GM18951 (cell line): ENCODE measurements around the gene TRHDE.

ENCODE experiments used
- POLR2A ChIP-seq: IDR thresholded peaks from 4 replicates; pipeline ENCODE4 v1.6.1; 2011; ENCODE audit warnings: mild to moderate bottlenecking; ENCODE audit not compliant: insufficient read length, insufficient read depth; ENCODE audit errors: extremely low read depth
- in situ Hi-C: fragments of 300-500 bp; cut with MboI; formaldehyde crosslinking; loops from one replicate; pipeline ENCODE4 v1.12.0; 2022; ENCODE audit warnings: low sequenced_read_pairs, mixed read lengths, inconsistent platforms; ENCODE audit not compliant: unreplicated experiment

TRHDE gene

DNA sequence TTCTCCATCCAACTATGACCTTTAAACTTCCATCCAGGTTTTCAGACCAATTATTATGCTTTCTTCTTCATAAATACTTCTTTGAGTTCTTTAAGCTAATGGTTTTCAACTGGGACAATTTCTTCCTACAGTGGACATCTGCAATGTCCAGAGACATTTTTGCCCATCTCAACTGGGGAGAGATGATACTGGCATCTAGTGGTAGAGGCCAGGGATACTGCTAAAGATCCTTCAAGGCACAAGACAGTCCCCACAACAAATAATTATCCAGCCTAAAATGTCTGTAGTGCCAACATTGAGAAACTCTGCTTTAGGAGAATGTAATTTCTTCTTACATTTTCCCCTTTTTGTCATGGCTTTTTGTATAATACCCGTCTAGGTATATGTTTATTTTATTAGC, 10.6 kb downstream of the TRHDE start:
- in situ Hi-C loops = no loop called here
- TF ChIP-seq POLR2A = no peak

- in situ Hi-C loops = no loop called here
- no peak for TF ChIP-seq POLR2A
Observed at GRCh38 chr12:72285861-72286260, 13.7 kb downstream of the TRHDE start.

DNA sequence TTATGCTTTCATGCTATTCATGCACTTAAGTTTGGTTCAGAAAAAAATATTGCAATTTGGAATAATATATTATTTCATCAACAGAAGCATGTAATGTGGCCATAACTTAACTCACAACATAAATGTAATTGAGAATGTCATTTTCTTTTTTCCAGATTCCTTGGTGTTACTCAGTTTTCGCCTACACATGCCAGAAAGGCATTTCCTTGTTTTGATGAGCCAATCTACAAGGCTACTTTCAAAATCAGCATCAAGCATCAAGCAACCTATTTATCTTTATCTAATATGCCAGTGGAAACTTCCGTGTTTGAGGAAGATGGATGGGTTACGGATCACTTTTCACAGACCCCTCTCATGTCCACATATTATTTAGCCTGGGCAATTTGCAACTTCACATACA, 14.4 kb downstream of the TRHDE start:
- in situ Hi-C loops = no loop called here

DNA sequence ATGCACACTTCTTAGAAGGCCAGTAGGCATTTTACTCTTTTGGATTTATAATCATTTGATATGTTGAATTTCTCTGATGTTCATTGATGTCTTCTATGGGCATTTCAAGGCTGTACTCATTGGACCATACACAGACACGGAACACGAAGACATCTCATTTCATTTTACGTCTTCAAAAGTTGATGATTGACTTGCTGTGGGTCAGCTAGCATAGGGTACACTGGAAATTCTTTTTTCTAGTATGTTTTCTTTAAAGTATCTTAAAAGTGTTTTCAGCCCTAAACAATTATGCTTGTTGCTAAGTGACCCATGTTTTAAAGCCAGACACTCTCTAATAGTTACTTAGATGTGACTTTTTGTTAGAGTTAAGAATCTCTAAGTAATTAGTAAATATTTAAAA, 16.3 kb downstream of the TRHDE start:
- in situ Hi-C loops = no loop called here
- TF ChIP-seq POLR2A = no peak

More for the DNA sequence above, 14.4 kb downstream of the TRHDE start:
- TF ChIP-seq POLR2A = no peak

GRCh38 chr12:72288911-72289310, 16.7 kb downstream of the TRHDE start:
- in situ Hi-C loops = no loop called here
- no peak for TF ChIP-seq POLR2A

DNA sequence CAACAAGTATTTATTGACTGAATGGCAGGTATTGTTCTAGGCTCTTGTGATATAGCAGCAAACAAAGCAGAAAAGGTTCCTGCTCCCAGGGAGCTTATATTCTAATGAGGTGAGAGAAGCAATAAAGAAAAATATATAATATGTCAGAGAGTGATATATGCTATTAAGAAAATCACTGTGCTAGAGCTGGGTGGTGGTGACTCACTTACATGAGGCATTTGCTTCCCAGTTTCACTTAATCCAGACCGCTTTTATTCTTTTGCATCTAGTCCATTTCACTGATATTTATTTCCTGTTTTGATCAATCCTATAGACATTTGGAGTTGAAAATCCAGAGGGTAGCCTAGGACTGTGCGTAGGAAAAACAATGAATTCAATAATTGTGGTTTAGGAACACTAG, 17.5 kb downstream of the TRHDE start:
- in situ Hi-C loops = no loop called here
- TF ChIP-seq POLR2A = no peak

GRCh38 chr12:72291175-72291574, 19.0 kb downstream of the TRHDE start:
- in situ Hi-C loops = no loop called here
- TF ChIP-seq POLR2A = no peak

GRCh38 chr12:72293701-72294100, 21.5 kb downstream of the TRHDE start:
- TF ChIP-seq POLR2A = no peak
- in situ Hi-C loops = no loop called here

- in situ Hi-C loops = no loop called here
- no peak for TF ChIP-seq POLR2A
Observed at GRCh38 chr12:72295101-72295500, 22.9 kb downstream of the TRHDE start.

- no peak for TF ChIP-seq POLR2A
- in situ Hi-C loops = no loop called here
Observed at GRCh38 chr12:72295744-72296143, 23.6 kb downstream of the TRHDE start.

- TF ChIP-seq POLR2A = no peak
- in situ Hi-C loops = no loop called here
Observed at GRCh38 chr12:72296389-72296788, 24.2 kb downstream of the TRHDE start.

GRCh38 chr12:72297666-72298065, 25.5 kb downstream of the TRHDE start:
- TF ChIP-seq POLR2A = no peak
- in situ Hi-C loops = no loop called here

GRCh38 chr12:72300728-72301127, 28.6 kb downstream of the TRHDE start:
- TF ChIP-seq POLR2A = no peak
- in situ Hi-C loops = no loop called here

DNA sequence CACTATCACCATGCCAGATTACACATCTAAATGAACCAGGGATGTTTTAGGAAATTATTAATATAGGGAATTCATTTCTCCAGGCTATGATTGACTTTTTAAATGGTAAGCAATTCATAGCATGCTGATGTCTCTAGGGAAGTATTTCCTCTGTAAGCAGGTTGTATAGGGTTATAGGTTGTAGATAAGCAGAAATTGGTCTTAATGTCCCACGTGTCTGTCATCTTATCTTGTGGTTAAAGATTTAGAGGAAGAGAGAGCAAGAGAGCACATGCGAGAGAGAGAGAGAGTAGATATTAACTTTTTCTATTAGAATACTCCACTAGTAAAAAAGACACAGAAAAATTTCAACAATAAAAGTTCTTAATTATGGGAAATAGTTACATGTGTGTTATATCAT, 32.6 kb downstream of the TRHDE start:
- no peak for TF ChIP-seq POLR2A
- in situ Hi-C loops = no loop called here

GRCh38 chr12:72307229-72307628, 35.1 kb downstream of the TRHDE start:
- in situ Hi-C loops = no loop called here
- no peak for TF ChIP-seq POLR2A
